ENCODE data around the gene RHOF.
"Not testable (repeated sequence)": the region's sequence is repeated elsewhere in the genome, so short reads cannot be mapped to it uniquely, and the experiment has no call there.

GRCh38 chr12:121758536-121758935 is 35.0 kb downstream of the RHOF start:
- not testable (repeated sequence) for TF ChIP-seq CTCF (IDR thresholded peaks at IDR 0.05; ENCODE audit: insufficient read depth, low read depth, low read length); EZH2 (IDR thresholded peaks at IDR 0.05; ENCODE audit: insufficient read depth, low read length)

All from astrocyte (in vitro differentiated cells and primary cell).